Stimulated activated CD4-positive, alpha-beta T cell treated with anti-CD3 and anti-CD28 coated beads, Interleukin-2, amount 100 ng/mL, for 4 hours (primary cell): ENCODE measurements around the gene BLVRA.

Experiments used
- DNase-seq: peaks from one replicate; pipeline ENCODE4 v3.0.0-alpha.2; 2020; ENCODE audit warnings: low read depth

Gene BLVRA

DNA sequence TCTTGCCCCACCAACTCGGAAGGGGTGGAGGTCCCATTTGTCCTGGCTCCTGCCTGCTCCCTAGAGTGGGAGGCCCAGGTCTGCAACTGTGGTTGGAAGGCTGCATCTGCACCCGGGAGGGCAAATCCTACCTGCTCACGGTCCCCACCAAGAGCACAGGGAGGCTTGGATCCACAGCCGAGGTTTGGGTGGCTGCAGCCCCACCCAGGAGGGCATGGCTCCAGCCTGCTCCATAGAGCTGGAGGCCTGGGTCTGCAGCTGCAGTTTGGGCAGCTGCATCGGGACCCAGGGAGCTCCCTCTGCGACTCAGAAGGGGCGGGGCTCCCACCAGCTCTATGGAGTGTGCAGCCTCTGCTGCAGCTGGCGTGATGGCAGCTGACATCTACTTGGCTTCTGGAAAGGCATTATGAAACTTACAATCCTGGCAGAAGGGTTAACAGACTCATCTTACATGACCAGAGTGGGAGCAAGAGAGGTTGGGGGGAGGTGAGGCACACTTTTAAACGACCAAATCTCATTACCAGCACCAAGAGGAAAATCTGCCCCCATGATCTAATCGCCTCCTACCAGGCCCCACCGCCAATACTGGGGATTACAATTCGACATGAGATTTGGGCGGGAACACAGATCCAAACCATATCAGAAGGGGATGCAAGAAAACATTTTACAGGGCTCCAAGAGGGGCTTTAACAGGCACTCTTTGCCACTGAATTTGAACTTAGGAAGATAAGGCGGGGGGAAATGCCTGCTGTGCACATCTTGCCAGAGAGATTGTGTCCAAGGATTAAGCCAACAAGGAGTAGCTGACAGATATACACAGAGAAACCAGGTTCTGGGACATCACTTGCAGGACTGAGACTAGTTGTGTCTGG, 8.2 kb upstream of the BLVRA start:
- DNase-seq, result no peak

GRCh38 chr7:43752411-43752810, 6.1 kb upstream of the BLVRA start:
- DNase-seq, result no peak

DNA sequence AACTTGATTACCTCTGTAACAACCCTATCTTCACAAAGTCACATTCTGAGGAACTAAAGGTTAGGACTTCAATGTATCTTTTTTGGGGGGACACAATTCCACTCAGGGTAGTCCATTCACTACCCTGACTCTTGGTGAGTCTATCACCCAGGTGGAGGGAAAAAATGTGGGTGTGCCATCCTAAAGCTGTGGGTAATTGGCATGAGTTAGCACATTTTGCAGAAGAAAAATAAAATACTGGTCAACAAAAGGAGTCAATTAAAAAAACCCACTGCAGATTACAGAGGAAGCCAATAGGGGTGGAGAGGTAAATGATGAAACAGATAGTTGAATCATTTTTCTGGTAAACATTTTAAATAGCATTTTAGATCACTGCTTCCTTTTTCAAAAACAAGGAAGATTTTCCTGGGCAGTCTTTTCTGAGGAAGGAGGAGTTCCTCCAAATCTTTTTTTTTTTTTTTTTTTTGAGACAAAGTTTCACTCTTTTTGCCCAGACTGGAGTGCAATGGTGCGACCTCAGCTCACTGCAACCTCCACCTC, 5.1 kb upstream of the BLVRA start:
- no peak for DNase-seq

DNA sequence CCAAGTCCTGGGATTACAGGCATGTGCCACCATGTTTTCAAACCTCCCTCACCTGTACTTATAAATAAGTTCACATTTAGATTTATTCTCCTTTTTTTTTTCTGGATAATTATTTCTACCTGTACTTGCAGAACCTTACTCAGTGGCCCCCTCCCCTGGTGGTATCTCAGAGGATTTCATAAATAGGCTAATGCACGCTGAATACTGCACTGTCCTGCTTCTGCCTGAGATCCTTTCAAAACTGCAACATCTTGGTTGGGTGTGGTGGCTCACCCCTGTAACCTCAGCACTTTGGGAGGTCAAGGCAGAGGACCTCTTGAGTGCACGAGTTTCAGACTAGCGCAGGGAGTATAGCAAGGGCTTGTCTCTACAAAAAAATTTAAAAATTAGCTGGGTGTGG, 4.6 kb upstream of the BLVRA start:
- DNase-seq, result no peak

DNA sequence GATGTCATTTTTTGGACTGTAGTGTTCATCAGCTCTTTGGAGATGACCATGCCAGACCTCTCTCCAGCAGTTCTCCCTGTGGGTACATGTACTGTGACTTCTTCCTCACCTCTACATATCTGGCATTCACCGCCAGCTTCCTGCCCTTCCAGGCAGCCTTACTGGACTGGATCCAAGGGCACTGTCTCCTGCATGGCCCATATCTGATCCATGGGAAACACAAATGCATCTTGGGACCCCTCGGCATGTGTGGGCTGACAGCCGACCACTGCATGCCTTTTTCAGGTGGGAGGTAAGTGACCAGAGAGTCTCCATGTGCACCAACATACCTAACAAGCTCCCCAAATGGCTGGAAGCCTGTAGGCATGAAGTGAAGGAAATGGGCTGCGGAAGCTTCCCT, 3.9 kb upstream of the BLVRA start:
- no peak for DNase-seq

GRCh38 chr7:43756368-43757072, 2.0 kb upstream of the BLVRA start:
- DNase-seq, result no peak

- DNase-seq, result no peak
These were observed 1.3 kb upstream of the BLVRA start for GRCh38 chr7:43757073-43757720.

DNA sequence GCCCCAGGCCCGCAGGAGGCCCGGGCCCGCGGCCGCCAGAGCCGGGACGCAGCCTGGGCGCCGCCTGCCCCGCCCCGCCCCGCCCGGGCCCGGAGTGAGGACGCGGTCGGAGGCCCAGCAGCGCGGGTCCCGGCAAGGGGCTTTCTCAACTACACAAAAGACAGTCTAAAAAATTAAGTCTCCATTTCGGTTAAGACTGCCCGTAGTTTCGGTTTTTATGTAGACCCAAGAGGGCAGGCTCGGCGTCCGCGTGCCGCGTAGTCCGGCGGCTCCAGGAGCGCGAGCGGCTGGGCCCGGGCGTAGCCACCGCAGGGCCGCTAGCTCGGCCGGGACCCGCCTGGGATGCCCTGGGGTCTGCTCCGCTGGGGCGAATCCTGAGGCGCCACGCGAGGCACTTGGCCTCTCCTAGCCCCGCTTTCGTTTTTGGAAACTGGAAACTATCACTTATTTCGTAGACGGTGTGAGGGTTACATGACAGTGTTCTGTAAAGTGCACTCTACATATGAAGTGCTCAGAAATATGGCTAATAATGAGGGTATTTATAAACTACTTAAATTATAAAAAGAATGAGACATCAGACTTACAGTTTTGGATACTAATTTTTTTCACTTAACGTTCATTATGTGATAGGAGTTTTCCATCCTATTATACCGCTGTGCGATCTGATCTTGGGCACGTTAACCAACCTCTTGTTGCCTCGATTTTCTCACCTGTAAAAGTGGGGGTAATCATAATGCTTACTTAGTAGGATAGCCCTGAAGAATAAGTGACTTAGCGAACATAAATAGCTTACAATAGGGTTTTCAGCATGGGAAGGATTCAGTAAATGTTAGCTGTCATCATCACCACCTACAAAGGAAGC, 573 bp downstream of the BLVRA start:
- DNase-seq, result peak; percentile 18

GRCh38 chr7:43760861-43761260, 2.4 kb downstream of the BLVRA start:
- no peak for DNase-seq

DNA sequence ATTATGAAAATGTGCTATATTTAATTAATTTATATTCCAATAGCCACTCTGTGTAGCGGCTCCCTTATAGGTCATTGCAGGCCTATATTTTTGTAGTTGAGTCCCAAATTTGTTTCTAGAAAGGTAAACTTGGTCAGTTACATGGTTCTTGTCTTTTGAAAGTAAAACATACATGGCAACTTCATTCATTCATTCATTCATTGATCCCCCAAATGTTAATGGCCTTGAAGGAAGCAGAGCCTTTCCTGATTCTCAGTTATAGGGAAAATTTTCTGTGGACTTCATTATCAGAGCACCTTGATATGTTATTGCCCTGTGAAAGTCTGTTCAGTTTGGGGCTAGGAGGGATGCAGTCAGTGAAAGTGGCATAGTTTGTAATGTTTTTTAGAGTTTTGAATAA, 2.9 kb downstream of the BLVRA start:
- no peak for DNase-seq

DNA sequence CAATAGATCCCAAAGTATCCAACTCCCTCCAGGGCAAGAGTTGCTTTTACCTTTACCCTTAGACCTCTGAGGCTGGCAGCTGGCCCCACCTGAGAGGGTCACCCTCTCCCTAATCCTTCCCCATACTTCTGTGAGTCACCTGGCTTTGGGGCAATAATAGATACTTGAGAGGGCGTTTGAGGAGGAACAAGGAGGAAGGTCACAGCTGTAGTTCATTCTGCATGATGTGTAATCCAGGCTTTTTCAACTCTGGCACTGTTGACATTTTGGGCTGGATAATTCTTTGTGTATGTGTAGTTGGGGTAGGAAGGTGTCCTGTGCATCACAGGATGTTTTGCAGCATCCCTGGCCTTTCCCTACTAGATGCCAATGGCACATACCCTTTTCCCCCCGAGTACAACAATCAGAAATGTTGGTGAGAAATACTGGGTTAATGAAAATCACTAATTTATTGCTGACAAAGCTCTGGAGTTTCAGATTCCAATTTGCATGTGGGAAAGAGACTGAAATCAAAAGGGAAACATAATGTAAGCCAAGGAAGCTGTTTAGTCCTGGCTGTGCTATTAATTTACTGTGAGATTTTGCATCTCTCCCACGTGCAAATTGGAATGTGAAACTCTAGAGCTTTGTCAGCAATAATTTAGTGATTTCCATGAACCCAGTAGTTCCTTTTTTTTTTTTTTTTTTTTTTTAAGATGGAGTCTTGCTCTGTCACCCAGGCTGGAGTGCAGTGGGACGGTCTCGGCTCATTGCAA, 3.6 kb downstream of the BLVRA start:
- no peak for DNase-seq

GRCh38 chr7:43763183-43763582, 4.7 kb downstream of the BLVRA start:
- DNase-seq, result no peak

DNA sequence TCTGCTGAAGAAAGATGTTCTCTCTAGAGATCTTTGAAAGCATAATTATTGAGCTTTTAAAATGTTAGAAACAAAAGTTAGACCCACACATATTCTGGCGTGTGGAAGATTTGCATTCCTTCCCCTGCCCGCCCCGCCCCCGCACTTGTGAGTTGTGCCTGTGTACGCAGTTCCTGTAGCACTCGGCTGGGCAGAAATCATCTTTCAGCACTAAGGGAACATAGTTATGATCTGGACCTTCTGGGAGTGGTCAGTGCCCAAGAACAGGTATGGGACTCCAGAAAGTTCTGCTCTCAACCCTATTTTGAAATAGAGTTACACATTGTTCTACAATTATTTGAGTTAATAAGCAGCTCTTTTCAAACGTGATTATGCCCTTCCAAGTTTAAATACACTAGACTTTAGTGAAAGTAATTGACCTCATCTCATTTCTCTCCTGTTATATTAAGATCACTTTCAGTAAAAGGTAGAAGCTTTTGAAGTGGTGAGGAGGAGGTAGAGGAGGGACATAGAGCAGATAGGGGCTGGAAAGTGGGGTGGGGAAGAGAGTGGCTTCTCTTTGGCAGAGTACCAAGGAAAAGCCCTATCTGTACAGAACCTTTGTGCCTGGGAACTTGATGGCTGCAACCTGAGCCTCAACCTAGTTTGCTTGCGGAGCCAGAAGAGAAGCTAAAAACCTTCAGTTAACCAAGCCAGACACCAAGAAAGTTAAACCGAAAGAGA, 5.7 kb downstream of the BLVRA start:
- peak; percentile 52 for DNase-seq

GRCh38 chr7:43764807-43765491, 6.5 kb downstream of the BLVRA start:
- no peak for DNase-seq

DNA sequence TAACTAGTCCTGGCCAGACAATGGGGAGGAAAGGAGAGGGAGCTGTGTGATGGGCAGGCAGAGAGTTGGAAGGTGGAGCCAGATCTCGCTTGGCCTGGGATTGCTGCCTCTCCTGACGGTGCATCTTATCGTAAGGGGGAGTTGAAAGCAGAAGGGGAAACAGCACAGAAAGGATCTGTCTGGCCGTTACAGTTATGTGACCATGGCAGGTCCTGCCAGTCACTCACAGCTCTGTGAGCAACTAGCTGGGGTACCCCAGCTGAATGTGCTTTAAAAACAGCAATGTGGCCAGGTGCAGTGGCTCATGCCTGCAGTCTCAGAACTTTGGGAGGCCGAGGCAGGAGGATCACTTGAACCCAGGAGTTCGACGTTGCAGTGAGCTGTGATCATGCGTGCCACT, 8.1 kb downstream of the BLVRA start:
- DNase-seq, result no peak

- no peak for DNase-seq
These were observed 8.8 kb downstream of the BLVRA start for GRCh38 chr7:43767311-43767710.

DNA sequence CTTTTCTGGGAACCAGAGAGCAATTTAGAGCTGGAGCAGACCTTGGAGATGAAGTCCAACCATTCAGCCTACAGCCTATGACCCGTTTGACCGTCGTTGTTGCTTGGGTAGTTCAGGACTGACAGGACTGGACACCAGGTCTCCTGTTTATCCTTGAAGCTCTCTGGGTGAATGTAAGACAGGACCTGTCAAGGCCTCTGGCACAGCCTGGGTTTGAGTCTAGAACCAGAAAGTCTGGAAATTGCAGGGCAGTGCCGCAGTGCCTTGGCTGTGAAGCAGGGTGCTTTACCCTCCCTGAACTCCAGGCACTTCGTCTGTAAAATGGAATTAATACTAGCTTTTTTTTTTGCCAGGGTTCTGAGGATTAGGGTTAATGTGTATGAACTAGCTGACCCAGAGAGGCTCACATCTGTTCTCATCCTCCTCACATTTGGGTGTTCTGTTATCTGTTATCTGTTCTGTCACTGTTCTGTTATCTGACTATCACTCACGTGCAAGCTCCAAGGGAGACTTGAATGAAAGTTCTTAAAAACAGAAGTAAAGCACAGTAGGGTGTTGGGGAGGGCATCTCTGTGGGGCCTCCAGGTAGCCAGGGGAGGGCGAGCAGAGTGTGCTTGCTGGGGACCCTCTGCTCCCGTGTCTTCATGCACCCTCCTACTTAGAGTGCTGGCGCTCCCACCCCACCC, 9.9 kb downstream of the BLVRA start:
- DNase-seq, result no peak

GRCh38 chr7:43768887-43769272, 10.4 kb downstream of the BLVRA start:
- no peak for DNase-seq

GRCh38 chr7:43769281-43769680, 10.8 kb downstream of the BLVRA start:
- DNase-seq, result no peak
